Hepatocyte (in vitro differentiated cells): ENCODE data around the gene AIM2.
"Not testable (repeated sequence)": the region's sequence is repeated elsewhere in the genome, so short reads cannot be mapped to it uniquely, and the experiment has no call there.

Experiments used
- CTCF ChIP-seq: fragments of 200-600 bp; sonication (generic); IDR thresholded peaks from 2 replicates; pipeline ENCODE4 v1.5.1; 2016; ENCODE audit warnings: antibody characterized with exemption, mild to moderate bottlenecking; ENCODE audit not compliant: poor library complexity
- EZH2 ChIP-seq: fragments of 200-600 bp; sonication (generic); IDR thresholded peaks from 2 replicates; pipeline ENCODE4 v1.6.1; 2016; ENCODE audit warnings: antibody characterized with exemption, mild to moderate bottlenecking, borderline replicate concordance

GRCh38 chr1:159103021-159103420 is 26.5 kb upstream of the AIM2 start:
- TF ChIP-seq EZH2, CTCF: not testable (repeated sequence)
